GM12878 (cell line): Measurements from ENCODE around the gene PRR12. TPM values are rescaled to one million over a fixed set of nuclear protein-coding genes. Genes with fewer than 3 reads are reported as not detected.
"Not testable (repeated sequence)": the region's sequence is repeated elsewhere in the genome, so short reads cannot be mapped to it uniquely, and the experiment has no call there.

Experiments
- ATAC-seq: fragments of 200-7000 bp; cut with Tn5 transposase; 3 replicates; pipeline ENCODE4 v1.9.1; 2020; ENCODE audit warnings: mild to moderate bottlenecking, moderate library complexity
- BruUV-seq: library from RNA; stranded (reverse); fragments of 400-500 nt; replicated peaks from 2 replicates; lab custom pipeline; 2021; lab: Mats Ljungman, UMichigan
- CTCF ChIA-PET: fragments of 300-600 bp; sonication (Branson Sonifier 250); formaldehyde crosslinking; extraction: SDS; loops from one replicate; lab custom pipeline; 2021; ENCODE audit warnings: inconsistent platforms; lab: Yijun Ruan, JAX
- POLR2A ChIA-PET: fragments of 350-600 bp; formaldehyde crosslinking; extraction: SDS; loops from one replicate; lab custom pipeline; 2021; ENCODE audit warnings: inconsistent platforms; lab: Charles Lee
- RAD21 ChIA-PET: fragments of 300-600 bp; sonication (Branson Sonifier 250); formaldehyde crosslinking; loops from one replicate; lab custom pipeline; 2023; ENCODE audit warnings: antibody characterized with exemption; ENCODE audit not compliant: unreplicated experiment; lab: Charles Lee
- SMC1A ChIA-PET: fragments of 300-600 bp; sonication (Branson Sonifier 250); formaldehyde crosslinking; loops from one replicate; lab custom pipeline; 2023; ENCODE audit not compliant: unreplicated experiment, uncharacterized antibody; lab: Charles Lee
- DNase-seq: peaks from one replicate; pipeline ENCODE4 v3.0.0-alpha.2; 2011; ENCODE audit warnings: low read depth, low spot score
- FAIRE-seq: peaks from 3 replicates; lab custom pipeline; 2011; peaks lifted over from hg19 to GRCh38; lab: Jason Lieb, UNC
- H2AFZ ChIP-seq: 2 replicates; pipeline ENCODE4 v1.6.0; 2011; ENCODE audit warnings: low read depth, low read length, control low read depth; ENCODE audit not compliant: control insufficient read depth
- H3K27ac ChIP-seq: 2 replicates; pipeline ENCODE4 v1.5.1; 2011; ENCODE audit warnings: control low read depth; ENCODE audit not compliant: control insufficient read depth, insufficient read depth
- H3K27me3 ChIP-seq, 2 experiments: replicated peaks in 1 of 2; 2 replicates each; pipeline versions ENCODE4 v1.6.0 to v1.6.1; 2011; ENCODE audit warnings: low read length in 1 of 2; ENCODE audit not compliant: control insufficient read depth in 2 of 2, insufficient read depth in 2 of 2
- H3K36me3 ChIP-seq, 2 experiments: 2 replicates each; pipeline ENCODE4 v1.5.1; 2011; ENCODE audit warnings: low read length in 1 of 2; ENCODE audit not compliant: control insufficient read depth in 2 of 2, insufficient read depth in 2 of 2
- H3K4me1 ChIP-seq: 2 replicates; pipeline ENCODE4 v1.6.1; 2011; ENCODE audit warnings: mild to moderate bottlenecking, low read length, moderate library complexity, mixed read lengths; ENCODE audit not compliant: control insufficient read depth, insufficient read depth
- H3K4me2 ChIP-seq: 2 replicates; pipeline ENCODE4 v1.6.0; 2011; ENCODE audit warnings: control low read depth; ENCODE audit not compliant: control insufficient read depth, insufficient read depth
- H3K4me3 ChIP-seq: fragments of 200-600 bp; sonication (generic); 2 replicates; pipeline ENCODE4 v1.5.1; 2016
- H3K79me2 ChIP-seq: 2 replicates; pipeline ENCODE4 v1.6.0; 2011; ENCODE audit warnings: low read length; ENCODE audit not compliant: control insufficient read depth, insufficient read depth
- H3K9ac ChIP-seq: 2 replicates; pipeline ENCODE4 v1.8.0; 2011; ENCODE audit warnings: low read length, control low read depth, mixed read lengths; ENCODE audit not compliant: control insufficient read depth, insufficient read depth
- H3K9me3 ChIP-seq: replicated peaks from 3 replicates; pipeline ENCODE4 v1.5.1; 2011; ENCODE audit warnings: mild to moderate bottlenecking, low read length; ENCODE audit not compliant: control insufficient read depth, insufficient read depth
- H4K20me1 ChIP-seq: 2 replicates; pipeline ENCODE4 v1.6.0; 2011; ENCODE audit not compliant: control insufficient read depth, insufficient read depth
- EP300 ChIP-seq, 2 experiments: fragments of 150-350 bp in 1 of 2; IDR thresholded peaks; 2 replicates each; pipeline ENCODE4 v1.6.1; 2011 to 2012; ENCODE audit warnings: low read depth in 2 of 2, low read length in 2 of 2, borderline replicate concordance in 1 of 2, improper control_type of control experiment in 1 of 2, inconsistent platforms in 1 of 2; ENCODE audit not compliant: control insufficient read depth in 1 of 2
- PAX8 ChIP-seq: fragments of 450-650 bp; IDR thresholded peaks from 2 replicates; pipeline ENCODE4 v1.6.1; 2017; ENCODE audit warnings: mild to moderate bottlenecking, moderate library complexity
- SIX5 ChIP-seq: IDR thresholded peaks from 2 replicates; pipeline ENCODE4 v1.6.1; 2011; ENCODE audit warnings: mild to moderate bottlenecking, low read depth, low read length, moderate library complexity; ENCODE audit not compliant: severe bottlenecking
- TCF12 ChIP-seq: IDR thresholded peaks from 2 replicates; pipeline ENCODE4 v1.6.1; 2011; ENCODE audit warnings: low read depth, mild to moderate bottlenecking, low read length
- TCF3 ChIP-seq: IDR thresholded peaks from 2 replicates; pipeline ENCODE4 v1.6.1; 2012; ENCODE audit warnings: low read depth, mild to moderate bottlenecking, low read length, borderline replicate concordance; ENCODE audit not compliant: insufficient read depth
- WGBS: methylation state at CpG from one replicate; pipeline ENCODE4 v1.1.6; 2016; ENCODE audit warnings: low lambda C conversion rate; ENCODE audit not compliant: insufficient replicate concordance, insufficient coverage; ENCODE audit errors: missing lambda C conversion rate; 5-methylcytosine and 5-hydroxymethylcytosine counted together
- in situ Hi-C: fragments of 300-500 bp; cut with MboI; formaldehyde crosslinking; loops from 9 replicates; pipeline ENCODE4 v1.14.3; 2018; ENCODE audit warnings: mixed read lengths
- intact Hi-C: fragments of 100-400 bp; cut with micrococcal nuclease; formaldehyde crosslinking; loops from one replicate; pipeline ENCODE4 v1.14.2; 2022; ENCODE audit not compliant: unreplicated experiment
- polyA plus RNA-seq, 11 experiments: library from polyadenylated mRNA; depleted of rRNA in 4 of 11; unstranded in 6 of 11; stranded (reverse) in 5 of 11; fragments of >200 nt; fragmentation: Nextera tagmentation in 4 of 11; fragmentation: Illumina TruSeq in 1 of 11; extraction: Ambion mirVana in 4 of 11; extraction: Trizol in 1 of 11; gene quantifications; 1 replicate in 1 of 11; 2 replicates in 10 of 11; pipeline versions ENCODE4 v1.2.1 to v1.2.3, GENCODE V29; 2011 to 2016; ENCODE audit warnings: inconsistent platforms in 2 of 11, missing spikeins in 2 of 11, low read depth in 1 of 11
- total RNA-seq, 4 experiments: library from RNA; depleted of rRNA in 3 of 4; stranded (reverse); fragments of >200 nt in 3 of 4; fragmentation: Illumina TruSeq in 1 of 4; extraction: Trizol in 1 of 4; gene quantifications; 2 replicates each; pipeline versions ENCODE4 v1.2.1 to v1.2.3, GENCODE V29; 2013 to 2021
- TF ChIP-seq, protein P1 (sequence below): fragments of 450-650 bp; IDR thresholded peaks from 2 replicates; pipeline ENCODE4 v1.6.1; 2017; ENCODE audit warnings: mild to moderate bottlenecking, moderate library complexity
- TF ChIP-seq, protein P2 (sequence below): IDR thresholded peaks from 2 replicates; pipeline ENCODE4 v1.6.1; 2011; ENCODE audit warnings: borderline replicate concordance, low read depth, mild to moderate bottlenecking, moderate library complexity, mixed read lengths, low read length; ENCODE audit not compliant: insufficient read depth; ENCODE audit errors: extremely low read length

The PRR12 gene
- total and polyA plus RNA-seq, 10 of the 15 experiments (the other 5 are each of a cell fraction or from before 2014, with no cell fraction given): 0.02 to 25.3 (median 1.6) TPM

GRCh38 chr19:49617860-49618259, 26.9 kb downstream of the PRR12 start:
- ATAC-seq, in situ Hi-C loops, H3K79me2 ChIP-seq: not testable (repeated sequence)

DNA sequence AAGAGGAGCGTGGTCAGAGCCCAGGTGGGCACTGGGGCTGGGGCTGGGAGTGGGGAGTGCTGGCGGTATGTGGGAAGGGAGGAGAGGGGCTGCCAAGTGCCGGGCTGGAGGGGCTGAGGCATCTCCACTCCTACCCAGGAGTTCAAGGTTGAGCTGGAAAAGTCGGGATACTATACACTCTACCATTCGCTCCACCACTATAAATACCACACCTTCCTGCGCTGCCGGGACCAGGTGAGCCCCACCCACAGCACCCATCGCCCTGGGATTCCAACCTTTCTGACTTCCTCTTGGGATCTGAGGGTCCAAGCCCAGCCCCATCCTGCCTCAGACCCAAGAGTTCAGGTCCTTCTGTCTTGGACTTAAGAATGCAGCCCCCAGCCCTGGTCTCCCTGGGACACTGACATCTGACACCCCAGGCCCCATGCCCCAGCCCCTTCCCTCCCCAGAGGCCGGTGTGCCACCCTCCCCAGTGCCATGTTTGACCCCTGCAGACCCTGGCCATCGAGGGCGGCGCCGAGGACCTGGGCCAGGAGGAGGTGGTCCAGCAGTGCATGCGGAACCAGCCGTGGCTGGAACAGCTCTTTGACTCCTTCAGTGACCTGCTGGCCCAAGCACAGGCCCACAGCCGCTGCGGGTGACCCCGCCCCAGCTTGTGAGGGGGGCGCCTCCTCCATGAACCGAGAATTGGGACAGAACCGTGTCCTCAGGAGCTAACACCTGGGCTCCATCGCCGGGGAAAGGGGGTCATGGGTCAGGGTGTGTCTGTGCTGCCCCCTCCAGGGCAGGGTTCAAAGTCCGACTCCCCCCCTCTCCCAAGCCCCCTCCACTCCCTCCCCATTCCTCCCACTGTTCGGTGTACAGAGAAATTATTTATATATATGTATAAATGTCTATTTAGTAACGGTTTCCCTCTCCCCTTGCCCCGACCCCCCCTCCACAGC, 34.3 kb downstream of the PRR12 start:
- in situ Hi-C loops: no loop called here
- no peak for ATAC-seq
- Histone ChIP-seq H3K27me3 (no peaks in the 10 kb centered on the region), H3K4me1 (no peaks in the 10 kb centered on the region)
- no peak for TF ChIP-seq TCF3
- TF ChIP-seq TCF12: no peak
- no peak for TF ChIP-seq PAX8
- TF ChIP-seq SIX5: no peak
- TF ChIP-seq, protein P1, sequence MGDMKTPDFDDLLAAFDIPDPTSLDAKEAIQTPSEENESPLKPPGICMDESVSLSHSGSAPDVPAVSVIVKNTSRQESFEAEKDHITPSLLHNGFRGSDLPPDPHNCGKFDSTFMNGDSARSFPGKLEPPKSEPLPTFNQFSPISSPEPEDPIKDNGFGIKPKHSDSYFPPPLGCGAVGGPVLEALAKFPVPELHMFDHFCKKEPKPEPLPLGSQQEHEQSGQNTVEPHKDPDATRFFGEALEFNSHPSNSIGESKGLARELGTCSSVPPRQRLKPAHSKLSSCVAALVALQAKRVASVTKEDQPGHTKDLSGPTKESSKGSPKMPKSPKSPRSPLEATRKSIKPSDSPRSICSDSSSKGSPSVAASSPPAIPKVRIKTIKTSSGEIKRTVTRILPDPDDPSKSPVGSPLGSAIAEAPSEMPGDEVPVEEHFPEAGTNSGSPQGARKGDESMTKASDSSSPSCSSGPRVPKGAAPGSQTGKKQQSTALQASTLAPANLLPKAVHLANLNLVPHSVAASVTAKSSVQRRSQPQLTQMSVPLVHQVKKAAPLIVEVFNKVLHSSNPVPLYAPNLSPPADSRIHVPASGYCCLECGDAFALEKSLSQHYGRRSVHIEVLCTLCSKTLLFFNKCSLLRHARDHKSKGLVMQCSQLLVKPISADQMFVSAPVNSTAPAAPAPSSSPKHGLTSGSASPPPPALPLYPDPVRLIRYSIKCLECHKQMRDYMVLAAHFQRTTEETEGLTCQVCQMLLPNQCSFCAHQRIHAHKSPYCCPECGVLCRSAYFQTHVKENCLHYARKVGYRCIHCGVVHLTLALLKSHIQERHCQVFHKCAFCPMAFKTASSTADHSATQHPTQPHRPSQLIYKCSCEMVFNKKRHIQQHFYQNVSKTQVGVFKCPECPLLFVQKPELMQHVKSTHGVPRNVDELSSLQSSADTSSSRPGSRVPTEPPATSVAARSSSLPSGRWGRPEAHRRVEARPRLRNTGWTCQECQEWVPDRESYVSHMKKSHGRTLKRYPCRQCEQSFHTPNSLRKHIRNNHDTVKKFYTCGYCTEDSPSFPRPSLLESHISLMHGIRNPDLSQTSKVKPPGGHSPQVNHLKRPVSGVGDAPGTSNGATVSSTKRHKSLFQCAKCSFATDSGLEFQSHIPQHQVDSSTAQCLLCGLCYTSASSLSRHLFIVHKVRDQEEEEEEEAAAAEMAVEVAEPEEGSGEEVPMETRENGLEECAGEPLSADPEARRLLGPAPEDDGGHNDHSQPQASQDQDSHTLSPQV: no peak
- TF ChIP-seq, protein P2, sequence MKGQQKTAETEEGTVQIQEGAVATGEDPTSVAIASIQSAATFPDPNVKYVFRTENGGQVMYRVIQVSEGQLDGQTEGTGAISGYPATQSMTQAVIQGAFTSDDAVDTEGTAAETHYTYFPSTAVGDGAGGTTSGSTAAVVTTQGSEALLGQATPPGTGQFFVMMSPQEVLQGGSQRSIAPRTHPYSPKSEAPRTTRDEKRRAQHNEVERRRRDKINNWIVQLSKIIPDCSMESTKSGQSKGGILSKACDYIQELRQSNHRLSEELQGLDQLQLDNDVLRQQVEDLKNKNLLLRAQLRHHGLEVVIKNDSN: no peak
- TF ChIP-seq EP300 (IDR thresholded peaks at IDR 0.05; ENCODE audit: borderline replicate concordance in 1 of 2, control insufficient read depth in 1 of 2, low read depth in 2 of 2, low read length in 2 of 2): no peak
- TF ChIP-seq, all 136 proteins: peak for 0
- BruUV-seq: no TSS peak
- no peaks in the 10 kb centered on the region for H3K79me2 ChIP-seq
- intact Hi-C loops: no loop called here
- no peak overlapping the region for H3K9ac ChIP-seq
- ChIA-PET POLR2A (interaction anchor here (0.6 kb wide), 1 partner anchor 43 kb away, joined by 3 read pairs; no protein-coding TSS in a partner anchor), CTCF (no interaction called here), SMC1A (no interaction called here), RAD21 (no interaction called here)
- H3K4me3 ChIP-seq: no peak overlapping the region
- WGBS: 95% methylated on average over 21 of the region's 27 CpGs
- H3K9me3 ChIP-seq: no peaks in the 10 kb centered on the region
- H2AFZ ChIP-seq: no peak overlapping the region
- peaks cover 10% of the 10 kb centered on the region in 2 experiments; a peak in 3 of 4 replicates for H3K36me3 ChIP-seq
- no peak overlapping the region for H3K4me2 ChIP-seq
- no peak overlapping the region for H3K27ac ChIP-seq
- FAIRE-seq (no peak), DNase-seq (no peak)
- H4K20me1 ChIP-seq: no peaks in the 10 kb centered on the region

More at GRCh38 chr19:49617860-49618259, 26.9 kb downstream of the PRR12 start:
- CTCF ChIA-PET: interaction anchor here (1.6 kb wide), 2 partner anchors 54 to 63 kb away, joined by 3 to 4 read pairs; no protein-coding TSS in a partner anchor
- H4K20me1 ChIP-seq, DNase-seq, RAD21 ChIA-PET, BruUV-seq, FAIRE-seq, H3K9ac ChIP-seq, H3K27ac ChIP-seq, POLR2A ChIA-PET, SMC1A ChIA-PET, H3K9me3 ChIP-seq, H3K4me3 ChIP-seq, intact Hi-C loops, H3K4me1 ChIP-seq, H2AFZ ChIP-seq, H3K27me3 ChIP-seq, H3K4me2 ChIP-seq: not testable (repeated sequence)
- peaks cover 15 to 24% of the 10 kb centered on the region in 2 experiments for H3K36me3 ChIP-seq
- 97% methylated on average over 13 of the region's 13 CpGs for WGBS
